CD4-positive, alpha-beta T cell treated with Interleukin-12 subunit alpha and Interleukin-12 subunit beta, for 1 hour (primary cell): ENCODE data around the gene MS4A8.
"Not testable (repeated sequence)": the region's sequence is repeated elsewhere in the genome, so short reads cannot be mapped to it uniquely, and the experiment has no call there.

Source experiments
- DNase-seq: peaks from one replicate; pipeline ENCODE4 v3.0.0-alpha.2; 2020

Gene MS4A8, protein sequence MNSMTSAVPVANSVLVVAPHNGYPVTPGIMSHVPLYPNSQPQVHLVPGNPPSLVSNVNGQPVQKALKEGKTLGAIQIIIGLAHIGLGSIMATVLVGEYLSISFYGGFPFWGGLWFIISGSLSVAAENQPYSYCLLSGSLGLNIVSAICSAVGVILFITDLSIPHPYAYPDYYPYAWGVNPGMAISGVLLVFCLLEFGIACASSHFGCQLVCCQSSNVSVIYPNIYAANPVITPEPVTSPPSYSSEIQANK

DNA sequence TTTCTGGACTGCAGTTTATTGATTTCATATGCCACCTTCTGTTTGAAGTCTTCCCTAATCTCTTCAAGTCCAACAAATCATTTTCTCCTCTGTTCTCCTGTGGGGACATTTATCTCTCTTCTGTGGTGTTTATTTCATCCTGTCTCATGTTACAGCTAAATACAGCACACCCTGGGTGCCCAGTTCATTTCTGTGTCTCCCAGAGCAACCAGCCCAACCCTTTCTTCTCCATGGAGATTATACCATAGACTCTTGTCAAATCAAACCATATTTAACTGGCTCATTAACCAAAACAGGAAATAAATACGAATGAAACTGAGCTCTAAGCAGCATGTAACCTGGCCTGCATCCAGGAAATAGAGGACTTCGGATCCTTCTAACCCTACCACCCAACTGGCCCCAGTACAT, at the start of gene MS4A8:
Gene MS4A8 (plus strand): TSS at position 329 of the 408 bp plus-strand sequence. CDS start 1,249 bp downstream, outside the sequence.
- DNase-seq = no peak

- no peak for DNase-seq
These were observed 41.5 kb upstream of the MS4A8 start for GRCh38 chr11:60657888-60658287.

- no peak for DNase-seq
These were observed 41.0 kb upstream of the MS4A8 start for GRCh38 chr11:60658409-60658808.

- DNase-seq = no peak
These were observed 27.2 kb upstream of the MS4A8 start for GRCh38 chr11:60672255-60672654.

- DNase-seq = not testable (repeated sequence)
These were observed 21.2 kb upstream of the MS4A8 start for GRCh38 chr11:60678231-60678630.

GRCh38 chr11:60679879-60680278, 19.5 kb upstream of the MS4A8 start:
- no peak for DNase-seq

DNA sequence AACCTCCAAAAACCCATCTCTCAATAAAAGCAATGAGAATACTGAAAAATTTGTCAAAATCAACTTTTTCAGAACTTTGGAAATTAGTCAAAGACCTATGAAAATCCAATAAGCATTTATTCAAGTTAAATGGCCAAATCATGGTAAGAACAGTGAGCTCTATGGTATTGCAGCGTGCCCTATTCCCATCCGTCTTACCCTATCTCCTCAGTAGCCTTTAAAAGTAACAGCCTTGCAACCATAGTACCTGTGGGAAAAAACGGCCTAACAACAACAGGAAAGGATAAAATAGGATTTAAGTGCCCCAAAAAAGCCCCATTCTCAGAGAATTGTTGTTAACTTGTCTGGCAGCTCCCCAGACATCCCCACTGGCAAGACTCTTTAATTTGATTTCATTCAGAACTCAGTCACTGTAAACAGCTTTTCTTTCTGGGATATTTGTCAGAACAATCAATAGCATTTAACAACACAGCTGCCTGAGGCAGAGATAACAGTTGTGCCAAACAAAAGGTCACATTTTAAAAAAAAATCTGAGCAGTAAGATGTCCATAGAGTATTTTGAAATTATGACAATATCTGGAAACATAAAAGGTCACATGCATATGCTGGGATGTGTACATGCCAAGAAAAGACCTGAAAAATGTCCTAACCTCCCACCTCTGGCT, 18.8 kb upstream of the MS4A8 start:
- DNase-seq = no peak

DNA sequence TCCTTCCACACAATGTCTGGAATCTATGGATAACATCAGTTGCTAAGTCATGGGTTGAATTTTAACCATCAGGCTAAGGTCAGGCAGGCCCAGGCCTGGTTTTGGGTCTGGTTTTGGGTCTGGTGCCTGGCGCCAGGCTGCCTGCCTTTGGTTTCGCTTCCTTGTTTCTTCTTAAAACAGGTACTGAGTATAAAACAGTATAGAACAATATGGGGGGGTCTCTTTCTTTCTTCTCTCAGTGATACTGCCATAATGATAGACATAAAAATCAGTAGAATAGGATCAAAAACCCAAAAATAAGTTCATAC, 14.9 kb upstream of the MS4A8 start:
- not testable (repeated sequence) for DNase-seq

DNA sequence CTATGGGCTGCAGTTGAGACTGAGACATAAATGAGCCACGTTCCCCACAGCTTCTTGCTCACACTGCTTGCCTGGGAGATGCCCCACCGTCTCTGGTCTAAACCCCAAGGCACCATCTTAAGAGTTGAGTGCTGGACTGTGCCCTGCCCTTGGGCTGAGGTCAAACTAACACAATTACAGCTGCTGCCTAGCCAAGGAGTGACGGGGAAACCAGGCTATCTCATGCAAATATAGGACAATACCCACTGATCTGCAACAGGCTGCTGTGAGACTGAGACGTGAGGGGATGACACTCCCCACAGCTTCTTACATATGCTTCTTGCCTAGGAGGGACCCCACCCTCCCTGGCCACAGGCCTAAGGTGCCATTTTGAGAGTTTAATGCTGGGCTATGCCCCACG, 7.8 kb upstream of the MS4A8 start:
- DNase-seq = no peak

- no peak for DNase-seq
These were observed 524 bp downstream of the MS4A8 start for GRCh38 chr11:60699936-60700335.

DNA sequence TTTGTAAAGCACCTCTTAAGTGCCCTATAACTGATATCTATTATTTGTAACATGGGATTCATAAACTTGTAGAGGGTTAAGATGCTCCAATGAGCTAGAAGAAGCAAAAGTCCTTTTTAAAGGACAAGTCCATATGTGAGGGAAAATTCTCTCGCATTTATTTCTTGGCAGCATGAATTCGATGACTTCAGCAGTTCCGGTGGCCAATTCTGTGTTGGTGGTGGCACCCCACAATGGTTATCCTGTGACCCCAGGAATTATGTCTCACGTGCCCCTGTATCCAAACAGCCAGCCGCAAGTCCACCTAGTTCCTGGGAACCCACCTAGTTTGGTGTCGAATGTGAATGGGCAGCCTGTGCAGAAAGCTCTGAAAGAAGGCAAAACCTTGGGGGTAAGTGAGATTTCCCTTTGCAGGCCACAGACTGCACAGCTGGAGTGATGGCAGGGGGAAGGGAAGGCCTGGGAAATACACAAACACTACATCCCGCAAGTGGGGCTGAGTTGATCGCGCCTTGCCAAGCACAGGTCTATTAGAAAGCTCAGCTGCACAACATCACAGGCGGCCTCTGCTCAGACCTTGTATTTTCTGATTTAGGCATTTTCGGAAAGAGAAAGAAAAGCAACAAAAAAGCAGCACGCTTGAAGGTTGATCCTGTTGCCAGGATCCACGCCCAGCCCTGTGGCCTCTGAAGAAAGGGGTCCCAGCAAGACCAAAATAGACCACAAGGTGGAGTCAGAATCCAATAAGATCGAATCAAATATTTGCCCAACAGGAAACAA, 1.5 kb downstream of the MS4A8 start:
- no peak for DNase-seq

GRCh38 chr11:60701469-60701818, 2.0 kb downstream of the MS4A8 start:
- DNase-seq = no peak

GRCh38 chr11:60703374-60703773, 4.0 kb downstream of the MS4A8 start:
- DNase-seq = no peak

DNA sequence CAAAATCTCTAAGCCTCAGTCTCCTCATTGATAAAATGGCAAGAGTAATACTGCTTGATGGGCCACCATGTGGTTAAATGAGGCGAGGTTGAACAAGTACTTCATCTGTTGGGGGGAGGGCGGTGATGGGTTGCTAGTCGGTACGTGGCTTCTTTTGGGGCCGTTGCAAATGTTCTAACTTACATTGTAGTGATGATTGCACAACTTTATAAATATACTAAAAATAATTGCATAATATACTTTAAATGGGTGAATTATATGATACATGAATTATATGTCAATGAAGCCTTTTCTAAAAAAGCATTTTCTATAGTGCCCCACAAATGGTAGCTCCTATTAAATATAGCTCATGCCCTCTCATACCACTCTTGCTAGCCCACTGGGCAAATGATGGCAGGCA, 6.5 kb downstream of the MS4A8 start:
- no peak for DNase-seq

- DNase-seq = no peak
These were observed 7.5 kb downstream of the MS4A8 start for GRCh38 chr11:60706931-60707330.

- DNase-seq = no peak
These were observed 11.1 kb downstream of the MS4A8 start for GRCh38 chr11:60710482-60710881.

GRCh38 chr11:60711276-60711675, 11.9 kb downstream of the MS4A8 start:
- no peak for DNase-seq

- not testable (repeated sequence) for DNase-seq
These were observed 14.0 kb downstream of the MS4A8 start for GRCh38 chr11:60713423-60713822.

DNA sequence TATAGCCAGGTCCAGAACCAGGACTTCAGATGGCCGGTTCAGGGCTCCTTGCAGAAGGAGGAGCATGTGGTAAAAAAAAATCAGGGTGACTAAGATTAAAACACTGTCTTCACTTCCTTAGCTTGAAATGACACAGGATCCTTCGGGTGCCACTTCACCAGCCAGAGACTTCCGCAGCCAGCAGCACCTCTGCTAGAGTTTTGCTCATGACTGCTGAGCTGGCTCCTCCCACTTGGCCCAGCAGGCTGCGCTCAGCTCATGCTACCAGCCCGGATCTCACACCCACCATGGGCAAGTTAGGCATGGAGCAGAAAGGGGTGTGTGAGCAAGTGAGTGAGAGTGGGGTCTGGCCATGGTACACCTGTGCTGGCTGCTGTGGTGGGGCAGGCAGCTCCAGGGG, 18.5 kb downstream of the MS4A8 start:
- peak; percentile 18 for DNase-seq

GRCh38 chr11:60718524-60719316, 19.3 kb downstream of the MS4A8 start:
- no peak for DNase-seq

DNA sequence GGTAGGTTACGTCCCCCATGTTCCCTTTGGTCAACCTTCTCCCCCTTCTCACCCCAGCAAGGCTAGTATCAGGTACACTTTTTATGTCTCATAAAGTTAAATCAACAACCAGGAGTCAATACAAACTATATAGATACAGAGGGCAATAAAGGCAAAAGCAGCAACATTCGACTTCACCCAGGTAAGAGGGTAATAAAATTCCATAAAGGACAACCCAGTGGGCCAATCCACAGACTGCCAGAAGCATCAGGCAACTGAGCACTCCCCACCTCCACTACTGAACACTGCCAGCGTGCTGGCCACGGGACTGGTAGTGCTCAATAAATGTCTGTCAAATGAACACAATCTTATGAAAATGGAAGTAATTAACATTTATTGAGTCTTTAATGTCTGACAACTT, 20.0 kb downstream of the MS4A8 start:
- no peak for DNase-seq

DNA sequence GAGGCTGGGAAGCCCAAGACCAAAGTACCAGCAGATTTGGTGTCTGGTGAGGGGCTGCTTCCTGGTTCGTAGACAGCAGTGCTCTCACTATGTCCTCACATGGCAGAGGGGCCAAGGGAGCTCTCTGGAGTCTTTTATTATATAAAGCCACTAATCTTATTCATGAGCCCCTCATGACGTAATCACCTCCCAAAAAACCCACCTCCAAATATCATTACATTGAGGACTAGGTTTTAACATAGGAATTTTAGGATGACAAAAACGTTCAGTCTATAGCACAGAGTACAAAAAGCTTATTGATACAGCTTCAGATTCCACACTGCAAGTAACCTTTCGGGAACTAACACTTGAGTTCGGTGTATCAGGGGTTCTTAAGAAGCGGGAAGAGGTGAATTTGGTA, 21.0 kb downstream of the MS4A8 start:
- DNase-seq = no peak

GRCh38 chr11:60724420-60724819, 25.0 kb downstream of the MS4A8 start, which contains the start of gene MS4A18:
Gene MS4A18, plus strand, starts transcription at chr11:60724720.
- no peak for DNase-seq
